Stimulated activated CD4-positive, alpha-beta T cell treated with anti-CD3 and anti-CD28 coated beads, Interleukin-12 subunit alpha, Interleukin-12 subunit beta, amount 100 ng/mL, for 48 hours (primary cell): ENCODE data around the gene LRCH3.
A peak's percentile ranks its signal among the peaks of the same experiment; 100 is the strongest.

Source experiments
- DNase-seq, 3 donors: peaks; one replicate each; pipeline ENCODE4 v3.0.0-alpha.2; 2020; ENCODE audit warnings: low read depth in 2 of 3, low spot score in 1 of 3

LRCH3 gene

GRCh38 chr3:197791113-197791891 is at the start of gene LRCH3:
TSS of gene LRCH3 (plus strand) at chr3:197791254. CDS start at chr3:197791279, 25 bp downstream.
- peak; percentile 63 to 76 (median 71) for DNase-seq

- no peak for DNase-seq
These were observed 48.3 kb upstream of the LRCH3 start for GRCh38 chr3:197742787-197743186.

GRCh38 chr3:197746209-197746608 is 44.8 kb upstream of the LRCH3 start:
- DNase-seq, result no peak

- no peak for DNase-seq
These were observed 44.2 kb upstream of the LRCH3 start for GRCh38 chr3:197746801-197747237.

- no peak for DNase-seq
These were observed 42.3 kb upstream of the LRCH3 start for GRCh38 chr3:197748597-197749314.

GRCh38 chr3:197749315-197749600 is 41.8 kb upstream of the LRCH3 start:
- DNase-seq, result peak; percentile 31 to 43 (median 41)

GRCh38 chr3:197749601-197750395 is 41.3 kb upstream of the LRCH3 start, which contains the start of gene FYTTD1:
TSS of gene FYTTD1 (plus strand) at chr3:197749883. CDS start at chr3:197749972, 89 bp downstream.
- DNase-seq, result peak; percentile 59 to 85 (median 59)

- DNase-seq, result peak; percentile 3 to 54 (median 38)
These were observed 40.6 kb upstream of the LRCH3 start for GRCh38 chr3:197750396-197750831.

- DNase-seq, result peak; percentile 22 to 42 (median 31)
These were observed 40.0 kb upstream of the LRCH3 start for GRCh38 chr3:197750858-197751737.

- DNase-seq, result peak in 1 of 3 donors; percentile 27
These were observed 38.9 kb upstream of the LRCH3 start for GRCh38 chr3:197752107-197752506.

- no peak for DNase-seq
These were observed 37.8 kb upstream of the LRCH3 start for GRCh38 chr3:197753263-197753662.

- DNase-seq, result no peak
These were observed 34.4 kb upstream of the LRCH3 start for GRCh38 chr3:197756704-197757103.

GRCh38 chr3:197758512-197758911 is 32.5 kb upstream of the LRCH3 start:
- no peak for DNase-seq

- DNase-seq, result no peak
These were observed 29.3 kb upstream of the LRCH3 start for GRCh38 chr3:197761784-197762183.

- DNase-seq, result no peak
These were observed 15.7 kb upstream of the LRCH3 start for GRCh38 chr3:197775317-197775716.

GRCh38 chr3:197782230-197782629 is 8.8 kb upstream of the LRCH3 start:
- DNase-seq, result no peak

GRCh38 chr3:197784019-197784585 is 7.0 kb upstream of the LRCH3 start:
- no peak for DNase-seq

- no peak for DNase-seq
These were observed 3.6 kb upstream of the LRCH3 start for GRCh38 chr3:197787412-197787811.

- no peak for DNase-seq
These were observed 1.7 kb upstream of the LRCH3 start for GRCh38 chr3:197789309-197789708.

GRCh38 chr3:197790033-197790432 is 1.0 kb upstream of the LRCH3 start:
- no peak for DNase-seq
